GM21381 (cell line): ENCODE results near the gene DCHS1.

ENCODE experiments used
- ATAC-seq: cut with Tn5 transposase; IDR thresholded peaks from one replicate; pipeline ENCODE4 v1.9.1; 2021; ENCODE audit warnings: mild to moderate bottlenecking, moderate library complexity; ENCODE audit not compliant: unreplicated experiment

The DCHS1 gene

GRCh38 chr11:6629892-6630631 is 25.5 kb downstream of the DCHS1 start:
- no peak for ATAC-seq

GRCh38 chr11:6629573-6629891 is 26.1 kb downstream of the DCHS1 start:
- ATAC-seq: no peak

- ATAC-seq: no peak
Observed at GRCh38 chr11:6628526-6628925, 27.1 kb downstream of the DCHS1 start.

GRCh38 chr11:6627762-6628241 is 27.8 kb downstream of the DCHS1 start:
- peak; percentile 56 for ATAC-seq

- ATAC-seq: no peak
Observed at GRCh38 chr11:6626971-6627761, 28.4 kb downstream of the DCHS1 start.

- no peak for ATAC-seq
Observed at GRCh38 chr11:6625832-6626420, 29.7 kb downstream of the DCHS1 start.

GRCh38 chr11:6625156-6625831 is 30.3 kb downstream of the DCHS1 start:
- ATAC-seq: no peak

GRCh38 chr11:6623391-6624363 is 31.9 kb downstream of the DCHS1 start:
- ATAC-seq: no peak

- no peak for ATAC-seq
Observed at GRCh38 chr11:6622261-6623171, 33.1 kb downstream of the DCHS1 start.

GRCh38 chr11:6621711-6622211 is 33.8 kb downstream of the DCHS1 start:
- ATAC-seq: no peak

- no peak for ATAC-seq
Observed at GRCh38 chr11:6620636-6621035, 35.0 kb downstream of the DCHS1 start.

GRCh38 chr11:6619004-6619745 is 36.4 kb downstream of the DCHS1 start, which contains the start of gene TPP1:
TSS of gene TPP1 (minus strand) at chr11:6619422. CDS start at chr11:6619400, 22 bp downstream.
- peak; percentile 98 for ATAC-seq

- ATAC-seq: peak; percentile 15
Observed at GRCh38 chr11:6618117-6619003, 37.2 kb downstream of the DCHS1 start.

GRCh38 chr11:6617315-6617781 is 38.3 kb downstream of the DCHS1 start:
- no peak for ATAC-seq

- ATAC-seq: no peak
Observed at GRCh38 chr11:6616596-6617250, 38.9 kb downstream of the DCHS1 start.

GRCh38 chr11:6615882-6616585 is 39.6 kb downstream of the DCHS1 start:
- no peak for ATAC-seq
